GM12872 (cell line): ENCODE data around the gene ASCC2.

ENCODE experiments used
- CTCF ChIP-seq: IDR thresholded peaks from 3 replicates; pipeline ENCODE4 v1.5.1; 2011; ENCODE audit warnings: low read depth, mild to moderate bottlenecking, low read length, moderate library complexity; ENCODE audit not compliant: insufficient read depth

The ASCC2 gene

GRCh38 chr22:29767171-29768051 lies 70.7 kb downstream of the ASCC2 start, which contains the start of gene UQCR10:
TSS of gene UQCR10 (plus strand) at chr22:29767369. CDS start at chr22:29767399, 30 bp downstream.
- no peak for TF ChIP-seq CTCF

- no peak for TF ChIP-seq CTCF
Measured at GRCh38 chr22:29766632-29767170, 71.4 kb downstream of the ASCC2 start, which contains the start of gene ZMAT5. TSS of gene ZMAT5 (minus strand) at chr22:29767007. CDS start at chr22:29748544, 18,463 bp downstream.

GRCh38 chr22:29765905-29766631 lies 72.0 kb downstream of the ASCC2 start:
- TF ChIP-seq CTCF = no peak

- no peak for TF ChIP-seq CTCF
Measured at GRCh38 chr22:29762263-29762662, 75.8 kb downstream of the ASCC2 start.

GRCh38 chr22:29758959-29759358 lies 79.1 kb downstream of the ASCC2 start:
- TF ChIP-seq CTCF = no peak

- TF ChIP-seq CTCF = no peak
Measured at GRCh38 chr22:29758068-29758622, 79.9 kb downstream of the ASCC2 start.

- TF ChIP-seq CTCF = no peak
Measured at GRCh38 chr22:29757096-29757495, 81.0 kb downstream of the ASCC2 start.
